ENCODE measurements around the gene ITM2A. TPM values are rescaled to one million over a fixed set of nuclear protein-coding genes. Genes with fewer than 3 reads are reported as not detected.

Gene ITM2A
- total RNA-seq, 2 experiments from 2014 or later = 63.1 to 70.5 TPM

DNA sequence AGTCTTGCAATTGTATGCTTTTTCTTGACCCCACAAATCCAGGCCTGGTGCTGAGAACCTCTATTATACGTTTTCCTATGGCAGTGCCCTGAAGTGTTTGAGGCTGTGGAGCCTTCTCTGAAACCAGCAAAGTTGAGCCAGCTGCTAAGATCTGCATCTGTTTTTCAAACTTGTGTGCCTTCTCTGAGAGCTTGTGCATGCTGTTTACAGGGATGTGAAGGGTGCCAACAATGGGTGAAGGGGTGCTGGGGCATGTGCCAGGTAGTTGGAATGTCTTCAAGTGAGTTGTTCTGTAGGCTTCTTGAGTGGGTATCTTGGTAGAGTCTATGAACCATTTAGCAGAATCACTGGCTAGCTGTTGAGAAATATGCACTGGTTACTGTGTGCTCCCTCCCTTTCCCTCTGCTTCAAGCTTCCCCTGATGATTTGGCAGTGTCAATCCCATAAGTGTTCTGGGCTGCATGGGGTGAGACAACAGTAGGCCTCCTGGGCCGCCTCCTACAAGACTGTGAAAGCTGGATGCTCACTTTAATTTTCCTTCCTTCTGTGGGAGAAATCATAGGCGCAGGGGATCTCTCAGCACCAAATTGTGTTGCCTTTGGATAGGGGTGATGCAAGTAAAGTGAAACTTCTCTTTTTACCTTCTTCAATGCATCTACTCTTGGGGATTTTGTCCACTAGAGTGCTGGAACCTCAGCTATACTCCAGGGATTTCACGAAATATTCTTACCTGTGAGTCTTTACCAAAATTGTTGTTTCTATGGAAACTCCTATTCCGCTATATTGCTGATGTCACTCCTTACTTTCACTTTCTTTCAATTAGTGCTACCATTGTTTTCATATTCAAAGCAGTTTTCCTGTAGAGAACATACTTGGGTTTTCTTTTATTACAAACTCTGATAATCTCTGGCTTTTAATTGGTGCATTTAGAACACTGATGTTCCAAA, 30.0 kb downstream of the ITM2A start:
- TF ChIP-seq, protein P1, sequence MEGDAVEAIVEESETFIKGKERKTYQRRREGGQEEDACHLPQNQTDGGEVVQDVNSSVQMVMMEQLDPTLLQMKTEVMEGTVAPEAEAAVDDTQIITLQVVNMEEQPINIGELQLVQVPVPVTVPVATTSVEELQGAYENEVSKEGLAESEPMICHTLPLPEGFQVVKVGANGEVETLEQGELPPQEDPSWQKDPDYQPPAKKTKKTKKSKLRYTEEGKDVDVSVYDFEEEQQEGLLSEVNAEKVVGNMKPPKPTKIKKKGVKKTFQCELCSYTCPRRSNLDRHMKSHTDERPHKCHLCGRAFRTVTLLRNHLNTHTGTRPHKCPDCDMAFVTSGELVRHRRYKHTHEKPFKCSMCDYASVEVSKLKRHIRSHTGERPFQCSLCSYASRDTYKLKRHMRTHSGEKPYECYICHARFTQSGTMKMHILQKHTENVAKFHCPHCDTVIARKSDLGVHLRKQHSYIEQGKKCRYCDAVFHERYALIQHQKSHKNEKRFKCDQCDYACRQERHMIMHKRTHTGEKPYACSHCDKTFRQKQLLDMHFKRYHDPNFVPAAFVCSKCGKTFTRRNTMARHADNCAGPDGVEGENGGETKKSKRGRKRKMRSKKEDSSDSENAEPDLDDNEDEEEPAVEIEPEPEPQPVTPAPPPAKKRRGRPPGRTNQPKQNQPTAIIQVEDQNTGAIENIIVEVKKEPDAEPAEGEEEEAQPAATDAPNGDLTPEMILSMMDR (IDR thresholded peaks at IDR 0.05) = no peak
- H3K9me3 Mint-ChIP-seq = no peaks in the 10 kb centered on the region
- DNase-seq (no peak), ATAC-seq (no peak)
- peak overlapping the region; percentile 44 for H3K4me3 Mint-ChIP-seq
- H3K4me1 Mint-ChIP-seq (ENCODE audit: low read depth) = peaks cover 12% of the 10 kb centered on the region
- H3K27me3 Mint-ChIP-seq = no peaks in the 10 kb centered on the region
- intact Hi-C loops (cut with micrococcal nuclease) = no loop called here
- POLR2A ChIA-PET = no interaction called here
- peak overlapping the region; percentile 63 for H3K27ac Mint-ChIP-seq
- H3K36me3 Mint-ChIP-seq (ENCODE audit: low read depth) = no peaks in the 10 kb centered on the region
- CTCF ChIA-PET = no interaction called here

DNA sequence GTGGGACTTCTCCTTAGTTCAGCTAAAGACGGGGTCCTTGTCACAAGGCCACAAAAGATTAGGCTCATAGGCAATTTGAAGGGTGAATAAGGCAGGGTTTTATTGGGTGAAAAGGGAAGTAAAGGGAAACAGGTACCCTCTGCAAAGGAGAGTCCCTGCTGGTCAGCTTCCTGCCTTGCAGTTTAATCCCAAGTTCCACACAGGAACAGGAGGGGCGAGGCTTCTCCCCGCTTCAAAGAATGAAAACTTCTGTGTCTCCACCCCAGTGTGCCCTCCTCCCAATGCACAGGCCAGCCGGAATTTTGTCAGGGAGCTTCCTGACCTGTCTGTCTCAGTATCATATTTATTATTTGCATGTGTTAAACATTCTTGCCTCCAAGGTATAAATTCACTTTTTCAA, 37.1 kb downstream of the ITM2A start:
- POLR2A ChIA-PET = no interaction called here
- CTCF ChIA-PET = no interaction called here
- no peak overlapping the region for H3K4me3 Mint-ChIP-seq

DNA sequence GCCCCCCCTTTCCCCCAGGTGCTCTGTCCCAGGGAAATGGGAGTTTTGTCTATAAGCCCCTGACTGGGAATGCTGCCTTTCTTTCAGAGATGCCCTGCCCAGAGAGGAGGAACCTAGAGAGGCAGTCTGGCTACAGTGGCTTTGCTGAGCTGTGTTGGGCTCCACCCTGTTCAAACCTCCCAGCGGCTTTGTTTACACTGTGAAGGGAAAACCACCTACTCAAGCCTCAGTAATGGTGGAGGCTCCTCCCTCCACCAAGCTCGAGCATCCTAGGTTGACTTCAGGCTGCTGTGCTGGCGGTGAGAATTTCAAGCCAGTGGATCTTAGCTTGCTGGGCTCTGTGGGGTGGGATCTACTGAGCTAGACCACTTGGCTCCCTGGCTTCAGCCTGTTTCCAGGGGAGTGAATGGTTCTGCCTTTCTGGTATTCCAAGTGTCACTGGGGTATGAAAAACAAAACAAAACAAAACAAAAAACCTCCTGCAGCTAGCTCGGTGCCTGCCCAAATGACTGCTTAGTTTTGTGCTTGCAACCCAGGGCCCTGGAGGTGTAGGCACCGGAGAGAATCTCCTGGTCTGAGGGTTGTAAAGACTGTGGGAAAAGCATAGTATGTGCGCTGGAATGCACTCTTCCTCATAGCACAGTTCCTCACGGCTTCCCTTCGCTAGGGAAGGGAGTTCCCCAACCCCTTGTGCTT, 41.7 kb downstream of the ITM2A start:
- peaks cover 5% of the 10 kb centered on the region for H3K4me1 Mint-ChIP-seq (ENCODE audit: low read depth)
- no peaks in the 10 kb centered on the region for H3K36me3 Mint-ChIP-seq (ENCODE audit: low read depth)
- ATAC-seq (no peak), DNase-seq (peak; percentile 15)
- ChIA-PET POLR2A (no interaction called here), CTCF (no interaction called here)
- H3K9me3 Mint-ChIP-seq = no peaks in the 10 kb centered on the region
- H3K27me3 Mint-ChIP-seq = no peaks in the 10 kb centered on the region
- H3K27ac Mint-ChIP-seq = peak overlapping the region; percentile 34
- intact Hi-C loops (cut with micrococcal nuclease) = no loop called here
- TF ChIP-seq, protein P1 (IDR thresholded peaks at IDR 0.05) = no peak
- no peak overlapping the region for H3K4me3 Mint-ChIP-seq

More for the DNA sequence above, 37.1 kb downstream of the ITM2A start:
- H3K27ac Mint-ChIP-seq = no peak overlapping the region
- TF ChIP-seq, protein P1 (IDR thresholded peaks at IDR 0.05) = no peak
- intact Hi-C loops (cut with micrococcal nuclease) = no loop called here
- H3K36me3 Mint-ChIP-seq (ENCODE audit: low read depth) = no peaks in the 10 kb centered on the region
- ATAC-seq (no peak), DNase-seq (no peak)
- H3K9me3 Mint-ChIP-seq = no peaks in the 10 kb centered on the region
- H3K4me1 Mint-ChIP-seq (ENCODE audit: low read depth) = peaks cover 5% of the 10 kb centered on the region
- H3K27me3 Mint-ChIP-seq = no peaks in the 10 kb centered on the region

Other genes with a start within 250 kb of the ITM2A start
- gene GPR174, start 222.6 kb downstream of the ITM2A start, total RNA-seq = 10 to 100 TPM; 23.4 to 23.9 TPM

Data from activated CD8-positive, alpha-beta T cell treated with anti-CD3 and anti-CD28 coated beads for 36 hours (primary cell).